ENCODE measurements around the gene ZNF30.

DNA sequence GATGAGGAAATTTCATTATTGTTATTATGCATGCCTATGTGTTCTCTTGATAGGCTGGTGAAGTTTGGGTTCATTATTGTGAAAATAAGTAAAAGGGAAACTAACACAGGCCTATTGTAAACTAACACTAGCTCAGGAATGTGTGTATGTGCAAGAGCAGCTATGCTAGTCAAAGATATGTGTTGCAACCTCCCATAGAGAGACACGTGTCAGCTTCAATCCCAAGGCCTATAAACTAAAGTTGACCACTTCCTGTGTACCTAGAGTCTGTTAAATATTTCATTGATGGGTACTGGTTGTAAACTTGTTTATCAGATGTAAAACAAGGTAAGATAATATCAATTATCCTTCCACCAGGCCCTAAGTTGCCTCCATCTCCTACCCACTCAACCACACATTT, 44.7 kb upstream of the ZNF30 start:
- TF ChIP-seq, protein P1, sequence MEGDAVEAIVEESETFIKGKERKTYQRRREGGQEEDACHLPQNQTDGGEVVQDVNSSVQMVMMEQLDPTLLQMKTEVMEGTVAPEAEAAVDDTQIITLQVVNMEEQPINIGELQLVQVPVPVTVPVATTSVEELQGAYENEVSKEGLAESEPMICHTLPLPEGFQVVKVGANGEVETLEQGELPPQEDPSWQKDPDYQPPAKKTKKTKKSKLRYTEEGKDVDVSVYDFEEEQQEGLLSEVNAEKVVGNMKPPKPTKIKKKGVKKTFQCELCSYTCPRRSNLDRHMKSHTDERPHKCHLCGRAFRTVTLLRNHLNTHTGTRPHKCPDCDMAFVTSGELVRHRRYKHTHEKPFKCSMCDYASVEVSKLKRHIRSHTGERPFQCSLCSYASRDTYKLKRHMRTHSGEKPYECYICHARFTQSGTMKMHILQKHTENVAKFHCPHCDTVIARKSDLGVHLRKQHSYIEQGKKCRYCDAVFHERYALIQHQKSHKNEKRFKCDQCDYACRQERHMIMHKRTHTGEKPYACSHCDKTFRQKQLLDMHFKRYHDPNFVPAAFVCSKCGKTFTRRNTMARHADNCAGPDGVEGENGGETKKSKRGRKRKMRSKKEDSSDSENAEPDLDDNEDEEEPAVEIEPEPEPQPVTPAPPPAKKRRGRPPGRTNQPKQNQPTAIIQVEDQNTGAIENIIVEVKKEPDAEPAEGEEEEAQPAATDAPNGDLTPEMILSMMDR (IDR thresholded peaks at IDR 0.05) = no peak
- no peak for TF ChIP-seq POLR2A (IDR thresholded peaks at IDR 0.05)

Data from uterus (tissue), 2 donors.